HTERT RPE-1 (cell line): ENCODE results near the gene FES.
"Not testable (repeated sequence)": the region's sequence is repeated elsewhere in the genome, so short reads cannot be mapped to it uniquely, and the experiment has no call there.

Experiments used
- in situ Hi-C: fragments of 300-500 bp; cut with MboI; formaldehyde crosslinking; loops from 4 replicates; pipeline ENCODE4 v1.14.3; 2020; ENCODE audit warnings: low sequenced_read_pairs

Gene FES

GRCh38 chr15:90883976-90884718, at the start of gene FES:
TSS of gene FES (plus strand) at chr15:90884504. CDS start at chr15:90885046, 542 bp downstream.
- in situ Hi-C loops, result no loop called here

DNA sequence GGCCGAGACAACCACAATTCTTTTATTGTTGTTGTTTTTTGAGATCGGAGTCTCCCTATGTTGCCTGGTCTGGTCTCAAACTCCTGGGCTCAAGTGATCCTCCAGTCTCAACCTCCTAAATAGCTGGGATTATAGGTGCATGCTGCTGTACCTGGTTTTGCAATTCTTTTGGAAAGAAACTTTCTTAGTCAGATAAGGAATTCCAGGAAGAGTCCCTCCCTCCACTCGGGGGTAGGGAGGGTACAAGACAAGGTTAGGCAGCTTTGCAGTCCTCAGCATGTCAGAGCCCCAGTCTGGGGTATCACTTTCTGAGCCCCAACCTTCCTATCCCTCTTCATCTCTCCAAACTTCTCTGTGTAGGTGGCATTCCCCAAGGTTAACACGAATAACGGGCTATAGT, 49.7 kb upstream of the FES start:
- in situ Hi-C loops, result no loop called here

DNA sequence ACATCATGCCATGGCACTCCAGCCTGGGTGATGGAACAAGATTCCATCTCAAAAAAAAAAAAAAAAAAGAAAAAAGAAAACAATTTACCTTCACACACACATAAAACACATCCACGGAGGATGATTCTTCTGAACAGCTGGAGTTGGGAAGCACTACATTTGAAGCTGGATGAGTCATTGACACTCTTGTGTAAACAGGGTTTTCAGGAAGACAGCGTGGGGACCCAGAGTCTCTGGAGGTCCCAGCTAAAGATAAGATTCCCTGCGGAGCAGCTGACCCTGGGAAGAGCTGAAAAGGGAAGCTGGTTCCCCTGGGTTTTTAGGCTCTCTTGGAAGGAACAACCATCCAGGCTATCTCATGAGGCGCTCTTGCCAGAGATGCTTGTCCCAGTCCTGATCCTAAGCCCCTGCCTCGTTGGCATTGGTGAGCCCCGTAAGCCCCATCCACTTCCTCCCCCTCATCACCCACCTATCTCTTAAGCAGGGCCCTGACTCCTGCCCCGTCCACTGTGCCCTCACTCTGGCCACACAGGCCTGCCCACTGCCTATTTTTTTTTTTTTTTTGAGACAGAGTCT, 47.9 kb upstream of the FES start:
- in situ Hi-C loops, result no loop called here

DNA sequence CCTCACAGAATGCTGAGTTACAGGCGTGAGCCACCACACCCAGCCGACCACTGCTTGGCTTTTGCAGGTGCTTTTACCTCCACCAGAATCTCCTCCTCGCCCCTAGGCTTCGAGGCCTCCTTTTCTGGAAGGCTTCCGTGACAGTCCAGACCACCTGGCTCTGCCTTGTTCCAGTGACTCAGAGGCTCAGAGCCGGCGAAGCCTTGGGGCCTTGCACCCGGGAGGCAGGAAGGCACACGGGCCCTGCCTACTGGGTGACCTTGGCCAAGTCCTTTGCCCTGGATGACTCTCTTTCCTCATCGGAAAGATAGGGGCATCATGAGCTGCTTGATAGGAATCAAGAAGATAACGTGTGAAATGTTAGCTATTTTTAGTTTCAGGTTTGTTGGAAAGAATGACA, 47.2 kb upstream of the FES start:
- in situ Hi-C loops, result no loop called here

- in situ Hi-C loops, result no loop called here
Measured at GRCh38 chr15:90838139-90838538, 46.2 kb upstream of the FES start.

GRCh38 chr15:90838544-90838943, 45.8 kb upstream of the FES start:
- in situ Hi-C loops, result no loop called here

DNA sequence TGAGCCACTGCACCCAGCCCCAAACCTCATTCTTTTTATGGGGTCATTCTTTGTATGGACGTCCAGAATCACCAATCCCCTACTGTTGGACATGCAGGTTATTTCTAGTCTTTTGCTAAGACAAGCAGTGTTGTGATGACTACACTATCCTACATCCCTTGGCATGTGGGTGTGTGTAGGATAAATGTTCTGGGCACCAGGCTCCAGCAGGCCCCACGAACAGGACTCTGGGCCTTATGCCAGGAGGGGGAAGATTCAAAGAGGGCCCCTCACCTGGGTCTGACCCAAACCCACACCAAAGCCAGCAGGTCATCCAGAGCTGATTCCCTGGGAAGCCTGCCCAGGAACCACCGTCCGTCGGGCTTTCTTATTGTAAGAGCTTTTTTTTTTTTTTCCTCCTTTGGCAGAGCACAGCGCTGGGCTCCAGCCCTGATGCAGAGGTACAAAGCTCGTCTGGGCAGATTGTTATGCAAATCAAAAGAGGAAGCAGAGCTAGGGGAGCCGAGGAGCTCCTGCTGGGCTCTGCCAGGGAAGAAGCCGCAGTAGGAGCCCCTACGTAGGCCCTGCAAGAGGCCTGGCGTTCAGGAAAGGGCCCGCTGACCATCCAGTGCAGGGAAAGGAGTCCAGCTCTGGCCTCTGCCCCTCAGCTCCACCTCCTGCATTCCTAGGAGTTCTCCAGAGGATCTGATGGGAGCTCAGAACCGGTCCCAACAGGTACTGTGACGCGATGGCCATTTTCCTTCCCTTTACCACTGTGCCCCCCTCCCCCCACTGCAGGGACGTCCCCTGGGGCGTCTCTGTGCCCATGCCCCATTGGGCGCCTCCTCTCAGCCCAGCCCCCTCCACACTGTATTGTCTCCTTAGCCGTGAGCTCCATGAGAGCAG, 44.9 kb upstream of the FES start:
- in situ Hi-C loops, result no loop called here

DNA sequence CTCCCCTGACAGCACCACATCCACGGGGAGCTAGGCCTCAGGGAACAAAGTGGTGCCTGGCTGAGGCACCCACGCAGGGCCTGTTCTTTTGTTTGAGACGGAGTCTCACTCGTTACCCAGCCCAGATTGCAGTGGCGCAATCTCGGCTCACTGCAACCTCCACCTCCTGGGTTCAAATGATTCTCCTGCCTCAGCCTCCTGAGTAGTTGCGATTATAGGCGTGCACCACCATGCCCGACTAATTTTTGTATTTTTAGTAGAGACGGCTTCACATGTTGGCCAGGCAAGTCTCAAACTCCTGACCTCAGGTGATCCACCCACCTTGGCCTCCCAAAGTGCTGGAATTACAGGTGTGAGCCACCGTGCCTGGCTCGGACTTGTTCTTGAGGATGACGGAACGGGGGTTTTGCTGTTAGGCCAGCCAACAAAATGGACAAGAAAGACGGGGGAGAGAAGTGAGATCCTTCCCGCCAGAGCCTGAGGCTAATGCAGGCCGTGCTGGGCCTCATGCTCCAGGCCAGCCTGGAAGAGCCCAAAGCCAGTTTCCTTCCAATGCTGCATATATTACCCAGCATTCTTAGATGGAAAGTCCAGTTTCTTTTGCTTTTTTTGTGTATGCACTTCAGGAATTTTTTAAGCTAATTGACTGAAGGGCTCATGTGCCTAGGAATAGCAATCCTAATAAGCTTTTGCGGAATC, 44.0 kb upstream of the FES start:
- in situ Hi-C loops, result no loop called here

GRCh38 chr15:90840954-90841353, 43.4 kb upstream of the FES start:
- in situ Hi-C loops, result no loop called here

- in situ Hi-C loops, result no loop called here
Measured at GRCh38 chr15:90844696-90845095, 39.6 kb upstream of the FES start.

DNA sequence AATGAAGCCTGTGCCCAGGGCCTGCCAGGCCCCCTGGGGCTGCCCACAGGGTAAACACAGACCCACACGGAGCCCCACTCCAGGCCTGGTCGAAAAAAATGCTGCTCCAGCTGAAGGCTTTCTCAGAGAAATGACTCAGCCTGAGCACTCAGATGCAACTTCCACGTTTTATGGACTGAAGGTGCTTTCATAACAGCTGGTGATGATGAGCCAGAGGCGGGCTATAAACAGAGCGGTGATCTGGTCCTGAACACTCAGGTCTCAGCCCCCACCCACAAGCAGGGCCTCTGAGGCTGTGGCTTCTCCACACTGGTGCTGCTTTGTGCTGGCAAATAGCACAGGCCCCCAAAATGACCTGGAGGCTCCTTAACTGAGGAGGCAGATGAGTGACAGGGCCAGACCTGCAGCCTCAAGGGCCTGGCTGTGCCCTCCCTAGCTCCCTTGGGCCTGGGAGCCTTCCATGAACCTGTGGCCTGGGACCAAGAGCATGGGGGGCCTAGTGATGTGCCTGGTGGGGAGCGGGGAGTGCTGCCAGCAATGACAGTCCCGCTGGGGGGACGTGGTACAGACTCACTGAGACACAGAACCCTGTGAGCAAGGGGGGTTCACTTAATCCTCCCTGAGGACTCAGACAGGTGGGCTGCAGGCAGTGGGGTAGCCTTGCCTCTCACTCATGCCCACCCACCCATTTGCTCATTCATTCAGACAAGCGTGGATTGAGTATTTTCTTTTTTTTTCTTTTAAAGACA, 38.9 kb upstream of the FES start:
- in situ Hi-C loops, result no loop called here

DNA sequence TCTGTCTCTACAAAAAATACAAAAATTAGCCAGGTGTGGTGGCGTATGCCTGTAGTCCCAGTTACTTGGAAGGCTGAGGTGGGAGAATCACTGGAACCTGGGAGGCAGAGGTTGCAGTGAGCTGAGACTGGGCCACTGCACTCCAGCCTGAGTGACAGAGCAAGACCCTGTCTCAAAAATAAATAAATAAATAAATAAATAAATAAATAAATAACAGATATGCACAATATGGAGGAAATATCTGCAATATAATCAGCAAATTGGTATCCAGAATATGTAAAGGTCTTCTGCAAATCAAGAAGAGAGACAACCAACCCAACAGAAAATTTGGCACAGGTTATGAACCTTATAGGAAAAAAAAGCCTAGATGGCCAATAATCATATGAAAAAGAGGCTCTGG, 34.9 kb upstream of the FES start:
- in situ Hi-C loops, result not testable (repeated sequence)

DNA sequence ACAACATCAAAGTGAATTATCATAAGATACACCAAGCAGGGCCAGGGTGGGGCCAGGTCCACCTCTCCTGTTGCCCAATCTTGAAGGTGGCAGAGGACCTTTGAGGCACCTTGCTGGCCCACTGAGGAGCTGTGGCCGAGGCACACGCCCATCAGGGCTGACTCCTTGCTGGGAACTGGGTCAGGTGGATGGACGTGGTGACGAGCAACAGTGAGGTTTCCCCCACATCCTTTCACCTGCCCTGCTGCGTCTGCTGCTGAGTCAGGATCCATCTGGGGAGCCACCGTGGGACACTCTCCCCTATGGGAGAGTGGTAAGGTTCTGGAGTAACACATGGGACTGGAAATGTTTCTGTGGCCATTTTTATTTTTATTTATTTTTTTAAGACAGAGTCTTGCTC, 33.2 kb upstream of the FES start:
- in situ Hi-C loops, result no loop called here

DNA sequence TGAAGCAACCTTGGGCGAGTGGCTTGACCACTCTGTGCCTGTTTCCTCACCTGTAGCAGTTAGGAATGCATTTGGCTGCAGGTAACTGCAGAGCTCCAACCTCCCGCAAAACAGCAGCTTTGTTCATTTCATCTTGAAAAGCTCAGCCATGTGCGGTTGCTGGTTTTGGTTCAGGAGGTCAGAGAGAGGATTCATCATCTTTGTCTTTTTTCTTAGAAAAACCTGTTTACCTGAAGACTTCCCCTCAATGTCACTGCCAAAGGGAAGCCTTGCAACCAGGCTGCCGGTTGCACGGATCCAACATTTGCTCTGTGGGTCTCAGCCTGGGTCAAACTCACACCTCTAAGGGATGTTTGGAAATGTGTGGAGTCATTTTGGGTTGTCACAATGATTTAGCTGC, 32.4 kb upstream of the FES start:
- in situ Hi-C loops, result no loop called here

GRCh38 chr15:90855139-90855538, 29.2 kb upstream of the FES start:
- in situ Hi-C loops, result no loop called here

- in situ Hi-C loops, result no loop called here
Measured at GRCh38 chr15:90857337-90857736, 27.0 kb upstream of the FES start.

DNA sequence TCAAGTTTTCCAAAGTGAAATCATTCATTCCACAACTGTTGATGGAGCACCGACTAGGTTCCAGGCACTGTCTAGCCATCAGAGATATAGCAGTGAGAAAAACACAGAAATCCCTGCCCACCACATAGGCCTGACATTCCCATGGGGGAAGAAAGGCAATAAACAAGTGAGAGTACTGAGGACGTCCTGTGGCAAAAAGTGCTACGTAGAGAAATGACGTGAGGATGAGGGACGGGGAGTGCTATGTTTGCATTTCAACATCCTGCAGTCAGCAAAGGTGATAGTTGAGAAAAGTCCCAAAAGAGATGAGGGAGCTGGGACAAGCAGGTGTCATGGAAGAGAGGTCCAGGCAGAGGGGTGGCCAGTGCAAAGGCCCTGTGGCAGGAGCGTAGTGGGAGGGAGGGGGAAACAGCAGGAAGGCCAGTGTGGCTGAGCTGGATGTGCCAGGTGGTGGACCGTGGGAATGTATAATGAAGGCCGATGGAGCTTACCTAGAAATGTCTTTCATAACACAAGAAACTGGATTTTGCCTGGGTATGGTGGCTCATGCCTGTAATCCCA, 26.3 kb upstream of the FES start:
- in situ Hi-C loops, result no loop called here

GRCh38 chr15:90859234-90860131, 24.8 kb upstream of the FES start:
- in situ Hi-C loops, result no loop called here

GRCh38 chr15:90860450-90860849, 23.9 kb upstream of the FES start:
- in situ Hi-C loops, result no loop called here
